Measurements from ENCODE around the gene GABRR3.

DNA sequence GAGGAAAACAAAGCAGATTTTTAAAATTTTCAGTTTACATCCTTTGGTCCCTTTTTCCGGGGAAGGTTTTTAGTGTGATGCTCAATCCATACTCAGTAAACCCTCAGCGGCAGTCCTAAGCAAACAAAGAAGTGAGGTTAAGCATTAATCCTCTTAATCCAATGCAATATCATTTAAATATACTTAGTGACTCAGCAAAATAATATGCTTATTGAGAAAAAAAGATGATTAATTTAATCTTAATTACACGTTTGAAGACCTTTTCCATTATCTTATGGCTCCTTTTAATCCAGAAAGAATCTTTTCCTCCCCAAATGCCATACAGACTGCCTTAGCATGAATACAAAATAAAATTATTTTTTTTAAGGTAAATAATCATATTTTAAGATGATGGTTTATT is at the start of gene GABRR3:
- TF ChIP-seq, protein P1, sequence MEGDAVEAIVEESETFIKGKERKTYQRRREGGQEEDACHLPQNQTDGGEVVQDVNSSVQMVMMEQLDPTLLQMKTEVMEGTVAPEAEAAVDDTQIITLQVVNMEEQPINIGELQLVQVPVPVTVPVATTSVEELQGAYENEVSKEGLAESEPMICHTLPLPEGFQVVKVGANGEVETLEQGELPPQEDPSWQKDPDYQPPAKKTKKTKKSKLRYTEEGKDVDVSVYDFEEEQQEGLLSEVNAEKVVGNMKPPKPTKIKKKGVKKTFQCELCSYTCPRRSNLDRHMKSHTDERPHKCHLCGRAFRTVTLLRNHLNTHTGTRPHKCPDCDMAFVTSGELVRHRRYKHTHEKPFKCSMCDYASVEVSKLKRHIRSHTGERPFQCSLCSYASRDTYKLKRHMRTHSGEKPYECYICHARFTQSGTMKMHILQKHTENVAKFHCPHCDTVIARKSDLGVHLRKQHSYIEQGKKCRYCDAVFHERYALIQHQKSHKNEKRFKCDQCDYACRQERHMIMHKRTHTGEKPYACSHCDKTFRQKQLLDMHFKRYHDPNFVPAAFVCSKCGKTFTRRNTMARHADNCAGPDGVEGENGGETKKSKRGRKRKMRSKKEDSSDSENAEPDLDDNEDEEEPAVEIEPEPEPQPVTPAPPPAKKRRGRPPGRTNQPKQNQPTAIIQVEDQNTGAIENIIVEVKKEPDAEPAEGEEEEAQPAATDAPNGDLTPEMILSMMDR (IDR thresholded peaks at IDR 0.05; ENCODE audit: low read length), result no peak
- TF ChIP-seq EZH2 (IDR thresholded peaks at IDR 0.05; ENCODE audit: borderline replicate concordance, low read length), result no peak
